Frontal cortex (tissue), 4 donors: Measurements from ENCODE around the gene SLC8A1. TPM values are rescaled to one million over a fixed set of nuclear protein-coding genes. Genes with fewer than 3 reads are reported as not detected.
"Not testable (repeated sequence)": the region's sequence is repeated elsewhere in the genome, so short reads cannot be mapped to it uniquely, and the experiment has no call there.

ENCODE experiments used
- DNase-seq, 2 donors: peaks; one replicate each; pipeline ENCODE4 v3.0.0; 2012; ENCODE audit warnings: low spot score in 2 of 2
- FAIRE-seq: peaks from 2 replicates; lab custom pipeline; 2012; peaks lifted over from hg19 to GRCh38; lab: Jason Lieb, UNC
- total RNA-seq: library from RNA; depleted of rRNA; stranded (reverse); fragments of >200 nt; gene quantifications from one replicate; pipeline ENCODE4 v1.2.3, GENCODE V29; 2014
- donor health status: control.
- donor health status: control.
- donor health status: control.

The SLC8A1 gene
- total RNA-seq, 1 donor from 2014 or later: 187 TPM

GRCh38 chr2:40102447-40102846 is 349.4 kb downstream of the SLC8A1 start:
- FAIRE-seq: no peak
- DNase-seq: no peak

DNA sequence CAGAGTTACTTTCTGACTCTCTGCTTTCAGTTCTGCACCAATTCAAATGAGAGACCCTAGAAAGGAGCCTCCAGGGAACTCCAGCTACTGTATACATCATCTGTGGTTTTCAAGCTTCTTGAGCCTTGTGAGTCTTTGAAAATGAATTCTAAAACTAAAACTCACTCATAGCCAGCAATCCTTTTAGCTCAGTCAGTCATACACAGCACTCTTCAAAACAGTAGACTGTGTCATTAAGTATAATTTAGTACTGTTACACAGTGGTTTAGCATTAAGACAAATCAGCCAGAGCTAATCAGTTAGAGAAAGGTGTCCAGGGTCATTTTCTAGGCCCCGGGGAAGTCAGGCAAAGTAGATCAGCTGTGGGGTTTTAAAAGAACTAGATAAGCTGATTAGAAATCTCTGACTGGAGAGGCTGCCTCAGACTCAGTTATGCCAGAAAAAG is 350.7 kb downstream of the SLC8A1 start:
- FAIRE-seq (no peak), DNase-seq (no peak)

DNA sequence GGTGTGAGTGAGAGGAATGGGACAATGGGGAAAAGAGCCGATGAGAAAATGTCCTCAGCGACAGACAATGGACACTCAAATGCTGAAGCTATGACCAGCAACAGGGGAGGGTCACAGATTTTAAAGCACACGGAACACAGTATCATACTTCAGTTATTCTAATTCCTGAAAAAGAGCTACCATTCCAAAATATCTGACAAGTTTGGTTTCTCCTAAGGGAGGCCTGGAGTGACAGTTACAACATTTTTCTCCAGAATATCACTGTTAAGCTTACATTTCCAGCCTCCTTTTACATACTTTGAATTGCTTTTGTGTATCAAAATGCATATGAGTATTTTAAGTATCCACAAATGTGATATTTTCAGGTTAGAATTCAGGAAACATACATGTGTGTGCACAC is 351.2 kb downstream of the SLC8A1 start:
- DNase-seq (no peak), FAIRE-seq (no peak)

DNA sequence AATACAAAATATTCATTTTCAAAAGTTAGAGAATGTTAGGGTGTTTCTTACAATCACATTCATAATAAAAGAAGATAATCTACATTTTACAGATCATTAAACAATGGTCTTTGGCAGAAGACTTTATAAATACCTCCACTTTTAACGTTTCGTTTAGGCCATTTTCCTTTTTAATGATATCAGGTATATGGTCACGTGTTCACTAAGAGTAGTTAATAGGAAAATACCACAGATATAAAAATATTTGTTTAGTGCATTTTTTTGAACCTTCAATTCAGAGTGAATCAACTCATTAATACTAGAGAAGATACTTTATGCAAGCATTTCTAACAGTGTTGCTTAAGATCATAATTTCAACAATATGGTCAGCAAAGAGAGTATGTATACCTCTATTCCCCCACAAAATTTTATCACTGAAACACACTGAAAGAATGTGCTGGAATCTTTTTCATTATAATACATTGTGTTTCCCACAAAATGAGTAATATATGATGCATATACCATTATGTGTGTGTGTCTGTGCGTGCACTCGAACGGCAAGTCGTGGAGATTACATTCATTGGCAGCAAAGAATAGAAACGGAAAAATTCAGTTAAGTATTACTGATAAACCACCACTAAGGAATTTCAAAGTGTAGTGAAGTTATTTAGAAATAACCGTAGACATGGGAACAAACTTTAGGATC is 353.0 kb downstream of the SLC8A1 start:
- DNase-seq: no peak

GRCh38 chr2:40097691-40098385 is 354.1 kb downstream of the SLC8A1 start:
- DNase-seq (no peak), FAIRE-seq (no peak)

More for the DNA sequence above, 353.0 kb downstream of the SLC8A1 start:
- no peak for FAIRE-seq

GRCh38 chr2:40096360-40096759 is 355.5 kb downstream of the SLC8A1 start:
- DNase-seq: no peak
- no peak for FAIRE-seq

DNA sequence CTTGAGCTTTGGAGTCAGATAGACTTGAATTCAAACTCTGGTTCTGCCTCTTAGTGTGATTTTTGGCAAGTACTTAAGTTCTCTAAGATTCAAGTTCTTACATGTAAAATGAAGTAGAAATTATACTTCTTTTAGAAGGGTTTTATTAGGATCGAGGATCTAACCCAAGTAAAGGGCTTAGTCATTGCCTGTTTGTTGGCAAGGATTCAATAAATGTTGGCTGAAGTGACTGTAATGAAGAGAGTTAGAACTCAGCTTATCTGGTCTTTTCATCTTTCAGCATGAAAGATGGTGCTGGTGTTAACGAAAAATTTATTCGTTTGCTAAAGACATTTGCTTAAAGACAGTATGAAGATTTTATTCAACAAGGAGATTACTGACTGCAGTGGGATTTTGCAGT is 356.9 kb downstream of the SLC8A1 start:
- FAIRE-seq (no peak), DNase-seq (no peak)

GRCh38 chr2:40094451-40094850 is 357.4 kb downstream of the SLC8A1 start:
- DNase-seq (no peak), FAIRE-seq (no peak)

GRCh38 chr2:40093021-40093675 is 358.7 kb downstream of the SLC8A1 start:
- FAIRE-seq (no peak), DNase-seq (no peak)

- no peak for DNase-seq
- no peak for FAIRE-seq
Observed at GRCh38 chr2:40090044-40090443, 361.8 kb downstream of the SLC8A1 start.

DNA sequence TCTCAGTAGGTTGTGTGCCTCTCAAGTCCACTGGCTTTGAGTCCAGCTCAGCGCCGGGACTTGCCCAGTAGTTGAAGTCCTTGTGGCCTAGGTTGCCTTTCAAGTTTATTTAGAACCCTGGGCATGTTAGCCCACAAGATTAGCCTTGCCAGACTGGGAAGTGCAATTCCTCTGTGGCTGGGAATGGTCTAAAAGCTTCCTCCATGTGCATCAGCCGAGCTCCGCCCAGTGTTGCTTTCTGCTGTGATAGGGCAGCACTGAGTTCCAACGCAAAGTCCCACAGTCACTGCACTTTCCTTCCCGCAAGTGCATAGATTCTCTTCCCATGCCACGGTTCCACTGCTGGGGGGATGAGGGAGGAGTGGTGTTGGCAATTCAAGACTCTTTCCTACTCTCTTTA is 364.0 kb downstream of the SLC8A1 start:
- DNase-seq (no peak), FAIRE-seq (no peak)

DNA sequence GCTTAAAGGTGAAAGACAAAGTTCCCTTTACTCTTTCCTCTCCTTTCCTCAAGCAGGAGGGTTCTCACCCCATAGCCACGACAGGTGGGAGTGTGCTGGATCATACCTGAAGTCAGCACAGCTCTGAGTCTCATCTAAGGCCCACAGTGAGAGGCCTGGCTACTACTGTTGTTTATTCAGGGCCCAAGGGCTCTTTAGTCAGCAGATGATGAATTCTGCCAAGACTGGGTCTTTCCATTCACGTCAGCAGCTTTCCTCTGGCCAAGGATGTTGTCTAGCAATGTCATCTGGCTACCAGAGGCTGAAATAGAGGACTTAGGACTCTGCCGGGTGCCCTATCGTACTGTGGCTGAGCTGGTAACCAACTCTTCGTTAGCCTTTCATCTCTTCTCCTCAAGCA is 364.5 kb downstream of the SLC8A1 start:
- no peak for FAIRE-seq
- DNase-seq: no peak

GRCh38 chr2:40085786-40086185 is 366.1 kb downstream of the SLC8A1 start:
- FAIRE-seq: no peak

DNA sequence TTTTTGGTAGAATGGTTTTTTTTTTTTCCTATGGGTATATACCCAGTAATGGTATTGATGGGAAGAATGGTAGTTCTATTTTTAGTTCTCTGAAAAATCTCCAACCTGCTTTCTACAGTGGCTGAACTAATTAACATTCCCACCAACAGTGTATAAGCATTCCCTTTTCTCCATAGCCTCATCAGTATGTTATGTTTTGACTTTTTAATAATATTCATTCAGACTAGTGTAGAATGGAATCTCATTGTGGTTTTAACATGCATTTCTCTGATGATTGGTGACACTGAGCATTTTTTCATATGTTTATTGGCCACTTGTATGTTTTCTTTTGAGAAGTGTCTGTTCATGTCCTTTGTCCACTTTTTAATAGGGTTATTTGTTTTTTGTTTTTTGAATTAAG is 378.6 kb downstream of the SLC8A1 start:
- not testable (repeated sequence) for FAIRE-seq, DNase-seq

More at GRCh38 chr2:40085786-40086185, 366.1 kb downstream of the SLC8A1 start:
- DNase-seq: no peak

DNA sequence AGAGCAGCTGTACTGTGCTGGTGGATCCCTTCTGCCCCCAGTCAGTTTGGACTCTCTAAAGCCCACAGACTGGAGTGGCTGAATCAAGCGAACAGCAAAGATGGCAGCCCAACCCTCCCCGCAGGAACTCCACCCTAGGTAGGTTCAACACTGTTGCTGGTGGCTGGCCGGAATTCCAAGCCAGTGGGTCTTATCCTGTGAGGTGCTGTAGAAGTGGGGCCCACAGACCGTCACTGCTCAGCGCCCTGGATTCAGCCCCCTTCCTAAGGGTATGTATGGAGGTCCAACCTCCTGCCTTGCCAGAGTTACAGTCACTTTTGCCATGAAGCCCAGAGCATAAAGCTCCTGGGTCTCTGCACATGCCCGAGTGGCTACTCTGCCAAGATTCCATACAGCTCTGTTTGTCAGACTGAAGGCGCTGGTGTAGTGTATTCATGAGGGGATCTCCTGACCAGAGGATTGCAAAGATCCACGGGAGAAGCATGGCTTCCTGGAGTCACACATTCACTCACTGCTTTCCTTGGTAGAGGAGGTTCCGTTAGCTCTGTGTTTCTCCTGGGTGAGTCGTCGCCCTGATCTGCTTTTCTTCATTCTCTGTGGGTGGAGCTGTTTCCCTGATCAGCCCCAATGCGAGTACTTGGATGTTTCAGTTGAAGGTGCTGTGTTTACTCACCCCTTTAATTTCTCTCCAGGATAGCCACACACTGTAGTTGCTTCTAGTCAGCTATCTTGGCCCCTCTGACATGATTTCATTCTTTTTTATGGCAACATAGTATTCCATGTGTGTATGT is 379.3 kb downstream of the SLC8A1 start:
- DNase-seq (no peak), FAIRE-seq (no peak)

DNA sequence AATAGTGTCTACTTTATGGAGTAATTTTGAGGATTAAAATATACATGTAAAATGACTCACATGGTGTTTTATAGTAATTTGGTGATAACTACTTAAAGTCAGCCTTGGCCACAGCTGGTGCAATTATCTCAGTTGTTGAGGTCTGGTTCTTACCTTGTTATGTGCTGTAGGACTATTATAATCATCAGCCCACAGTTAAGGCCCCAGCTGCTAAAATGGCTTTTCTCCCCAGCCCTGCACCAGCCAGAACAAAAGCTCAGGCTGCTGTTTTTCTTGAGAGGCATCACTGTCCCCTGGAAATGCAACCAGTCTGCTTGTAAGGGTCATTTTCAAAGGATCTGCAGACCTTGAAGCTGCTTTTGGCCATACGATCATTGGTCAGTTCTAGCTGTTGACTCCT is 389.5 kb downstream of the SLC8A1 start:
- FAIRE-seq: no peak
- no peak for DNase-seq

- FAIRE-seq (no peak), DNase-seq (no peak)
Observed at GRCh38 chr2:40049781-40050180, 402.1 kb downstream of the SLC8A1 start.

GRCh38 chr2:40048506-40048905 is 403.4 kb downstream of the SLC8A1 start:
- no peak for DNase-seq

GRCh38 chr2:40047406-40047805 is 404.5 kb downstream of the SLC8A1 start:
- no peak for FAIRE-seq
- DNase-seq: no peak

More at GRCh38 chr2:40048506-40048905, 403.4 kb downstream of the SLC8A1 start:
- no peak for FAIRE-seq
